Naive thymus-derived CD4-positive, alpha-beta T cell (primary cell): ENCODE results near the gene AP2A2. TPM values are rescaled to one million over a fixed set of nuclear protein-coding genes. Genes with fewer than 3 reads are reported as not detected.

Experiments
- ATAC-seq: fragments of 150-1000 bp; cut with Tn5 transposase; 2 replicates; pipeline ENCODE4 v1.10.0; 2021; ENCODE audit warnings: mild to moderate bottlenecking, moderate library complexity
- CTCF ChIA-PET: fragments of 350-600 bp; sonication (Branson Sonifier 250); formaldehyde crosslinking; loops from one replicate; lab custom pipeline; 2021; ENCODE audit warnings: antibody characterized with exemption; lab: Charles Lee
- POLR2A ChIA-PET: fragments of 350-600 bp; sonication (Branson Sonifier 250); formaldehyde crosslinking; loops from one replicate; lab custom pipeline; 2021; ENCODE audit warnings: antibody characterized with exemption, inconsistent platforms; lab: Charles Lee
- DNase-seq, 9 donors: peaks; one replicate each; pipeline versions ENCODE4 v3.0.0 to v3.0.0-alpha.2; 2020 to 2022; ENCODE audit warnings: mixed read lengths in 1 of 9
- H3K27ac ChIP-seq: one replicate; pipeline ENCODE4 v1.7.0; 2013; ENCODE audit warnings: mild to moderate bottlenecking, low read depth, low read length, moderate library complexity
- H3K27me3 ChIP-seq, 2 donors: one replicate each; pipeline ENCODE4 v1.7.0; 2013; ENCODE audit warnings: low read length in 2 of 2, mild to moderate bottlenecking in 2 of 2, moderate library complexity in 2 of 2; ENCODE audit not compliant: control insufficient read depth in 2 of 2, insufficient read depth in 2 of 2
- H3K36me3 ChIP-seq, 3 experiments: 1 replicate in 2 of 3; 2 replicates in 1 of 3; pipeline ENCODE4 v1.7.0; 2013; ENCODE audit warnings: low read length in 3 of 3, mild to moderate bottlenecking in 3 of 3, moderate library complexity in 1 of 3; ENCODE audit not compliant: insufficient read depth in 3 of 3, control insufficient read depth in 2 of 3
- H3K4me1 ChIP-seq, 2 donors: one replicate each; pipeline ENCODE4 v1.7.0; 2013; ENCODE audit warnings: low read length in 2 of 2, mild to moderate bottlenecking in 2 of 2, moderate library complexity in 1 of 2; ENCODE audit not compliant: control insufficient read depth in 2 of 2, insufficient read depth in 2 of 2
- H3K4me3 ChIP-seq: 2 replicates; pipeline ENCODE4 v1.7.0; 2013; ENCODE audit warnings: mild to moderate bottlenecking, low read length
- H3K9me3 ChIP-seq, 3 experiments: 1 replicate in 2 of 3; 2 replicates in 1 of 3; pipeline ENCODE4 v1.7.0; 2013; ENCODE audit warnings: low read length in 3 of 3; ENCODE audit not compliant: control insufficient read depth in 2 of 3
- H3K27ac Mint-ChIP-seq, 9 donors: one replicate each; pipeline ENCODE4 v1.8.0; 2020 to 2022; ENCODE audit warnings: mixed read lengths in 9 of 9, mild to moderate bottlenecking in 8 of 9, moderate library complexity in 5 of 9, inconsistent platforms in 2 of 9
- H3K27me3 Mint-ChIP-seq, 5 donors: one replicate each; pipeline ENCODE4 v1.8.0; 2021 to 2022; ENCODE audit warnings: mixed read lengths in 5 of 5, mild to moderate bottlenecking in 1 of 5
- H3K36me3 Mint-ChIP-seq, 5 donors: one replicate each; pipeline ENCODE4 v1.8.0; 2020 to 2022; ENCODE audit warnings: mixed read lengths in 5 of 5, mild to moderate bottlenecking in 3 of 5, inconsistent platforms in 1 of 5
- H3K4me1 Mint-ChIP-seq, 7 donors: one replicate each; pipeline ENCODE4 v1.8.0; 2020 to 2022; ENCODE audit warnings: mixed read lengths in 7 of 7, mild to moderate bottlenecking in 3 of 7, inconsistent platforms in 1 of 7
- H3K4me3 Mint-ChIP-seq, 10 donors: one replicate each; pipeline ENCODE4 v1.8.0; 2020 to 2022; ENCODE audit warnings: mild to moderate bottlenecking in 10 of 10, mixed read lengths in 10 of 10, moderate library complexity in 6 of 10, inconsistent platforms in 2 of 10
- H3K9me3 Mint-ChIP-seq, 11 donors: one replicate each; pipeline ENCODE4 v1.8.0; 2020 to 2022; ENCODE audit warnings: mixed read lengths in 11 of 11, mild to moderate bottlenecking in 4 of 11, inconsistent platforms in 1 of 11, moderate library complexity in 1 of 11
- intact Hi-C, 2 donors: fragments of 100-400 bp; cut with micrococcal nuclease; formaldehyde crosslinking; loops; one replicate each; pipeline ENCODE4 v1.15.1; 2023
- polyA plus RNA-seq, 2 donors: library from polyadenylated mRNA; unstranded; fragments of 300-500 nt; fragmentation: Illumina TruSeq; gene quantifications; one replicate each; pipeline ENCODE4 v1.2.3, GENCODE V29; 2021
- total RNA-seq, 6 experiments: library from RNA in 5 of 6; stranded (reverse) in 5 of 6; gene quantifications; 1 replicate in 5 of 6; 2 replicates in 1 of 6; pipeline ENCODE4 v1.2.3 and lab custom pipeline; 2021 to 2026

The AP2A2 gene
- total and polyA plus RNA-seq, 7 experiments from 2014 or later, result 8.7 to 93.3 (median 79.3) TPM

DNA sequence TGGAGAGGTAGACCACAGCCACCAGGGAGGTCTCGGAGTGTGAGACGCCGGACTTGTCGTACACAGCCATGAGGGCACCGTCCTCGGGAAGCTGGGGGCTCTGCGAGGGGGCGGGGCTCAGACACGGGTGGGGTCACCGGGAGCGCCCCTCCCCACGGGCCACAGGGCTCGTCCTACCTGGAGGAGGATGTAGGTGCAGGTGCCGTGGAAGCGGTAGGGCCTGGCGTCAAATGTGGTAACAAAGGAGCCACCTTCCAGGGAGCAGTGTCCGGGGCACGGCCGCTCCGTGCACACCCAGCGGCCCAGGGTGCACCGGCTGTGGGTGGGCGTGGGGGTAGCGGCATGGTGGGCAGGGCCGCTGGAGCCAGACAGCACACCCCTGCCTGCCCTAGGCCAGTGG lies 103.4 kb downstream of the AP2A2 start:
- H3K4me1 ChIP-seq, result no peaks in the 10 kb centered on the region
- no peaks in the 10 kb centered on the region for H3K36me3 Mint-ChIP-seq
- no peak overlapping the region for H3K4me3 ChIP-seq
- H3K27me3 Mint-ChIP-seq, result no peaks in the 10 kb centered on the region
- no peaks in the 10 kb centered on the region for H3K27me3 ChIP-seq
- peaks cover 0 to 6% (median 0%) of the 10 kb centered on the region in 11 donors for H3K9me3 Mint-ChIP-seq
- H3K9me3 ChIP-seq, result no peaks in the 10 kb centered on the region
- DNase-seq (no peak), ATAC-seq (no peak)
- ChIA-PET POLR2A (no interaction called here), CTCF (no interaction called here)
- H3K4me3 Mint-ChIP-seq, result no peak overlapping the region
- no peaks in the 10 kb centered on the region for H3K4me1 Mint-ChIP-seq
- H3K27ac ChIP-seq, result no peak overlapping the region
- no peak overlapping the region for H3K27ac Mint-ChIP-seq
- no peaks in the 10 kb centered on the region for H3K36me3 ChIP-seq
- intact Hi-C loops, result no loop called here

DNA sequence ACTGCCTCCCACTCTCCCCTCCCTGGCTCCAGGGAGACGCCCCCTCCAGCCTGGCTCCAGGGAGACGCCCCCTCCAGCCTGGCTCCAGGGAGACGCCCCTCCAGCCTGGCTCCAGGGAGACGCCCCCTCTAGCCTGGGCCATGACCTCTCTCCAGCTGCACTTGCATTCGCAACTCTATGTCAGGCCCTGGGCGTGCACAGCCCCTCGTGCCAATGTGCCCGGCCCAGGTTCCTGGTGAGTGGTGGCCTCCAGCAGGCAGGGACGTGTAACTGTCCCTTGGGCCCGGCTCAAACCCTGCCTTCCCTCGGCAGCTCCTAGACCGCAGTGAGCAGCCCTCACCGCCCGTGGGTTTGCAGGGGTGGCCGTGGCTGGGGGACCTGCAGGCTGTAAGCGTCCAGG lies 104.0 kb downstream of the AP2A2 start:
- H3K27me3 Mint-ChIP-seq, result no peaks in the 10 kb centered on the region
- DNase-seq (no peak), ATAC-seq (no peak)
- intact Hi-C loops, result no loop called here
- H3K4me3 Mint-ChIP-seq, result no peak overlapping the region
- no peaks in the 10 kb centered on the region for H3K4me1 ChIP-seq
- peaks cover 0 to 6% (median 0%) of the 10 kb centered on the region in 11 donors for H3K9me3 Mint-ChIP-seq
- H3K27ac ChIP-seq, result no peak overlapping the region
- H3K27ac Mint-ChIP-seq, result no peak overlapping the region
- no peaks in the 10 kb centered on the region for H3K9me3 ChIP-seq
- CTCF ChIA-PET, result no interaction called here
- POLR2A ChIA-PET, result interaction anchor here (0.6 kb wide), 1 partner anchor 555 kb away, joined by 3 read pairs; no protein-coding TSS in a partner anchor
- no peaks in the 10 kb centered on the region for H3K27me3 ChIP-seq
- H3K4me1 Mint-ChIP-seq, result no peaks in the 10 kb centered on the region
- no peaks in the 10 kb centered on the region for H3K36me3 ChIP-seq
- H3K4me3 ChIP-seq, result no peak overlapping the region
- no peaks in the 10 kb centered on the region for H3K36me3 Mint-ChIP-seq

DNA sequence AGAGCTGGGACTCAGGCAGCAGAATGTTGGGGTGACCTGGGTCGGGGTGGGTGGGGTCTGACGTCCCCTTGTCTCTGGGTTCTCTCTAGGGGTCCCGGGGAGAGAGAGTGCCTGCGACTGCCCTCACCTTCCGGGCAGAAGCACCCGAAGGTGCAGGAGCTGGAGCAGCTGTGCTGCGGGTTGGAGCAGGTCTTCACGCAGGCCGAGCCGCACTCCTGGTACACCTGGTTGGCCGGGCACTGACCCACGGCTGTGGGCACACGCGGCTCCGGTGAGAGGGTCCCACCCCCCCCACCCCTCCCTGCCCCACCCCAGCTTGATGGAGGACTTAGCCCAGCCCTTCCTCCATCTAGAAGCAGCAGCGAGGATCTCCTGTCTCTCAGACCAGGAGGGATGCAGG lies 104.4 kb downstream of the AP2A2 start:
- H3K27me3 ChIP-seq, result no peaks in the 10 kb centered on the region
- ATAC-seq, result no peak
- Mint-ChIP-seq H3K9me3 (peaks cover 0 to 6% (median 0%) of the 10 kb centered on the region in 11 donors), H3K4me1 (no peaks in the 10 kb centered on the region), H3K36me3 (no peaks in the 10 kb centered on the region), H3K27ac (no peak overlapping the region), H3K27me3 (no peaks in the 10 kb centered on the region), H3K4me3 (no peak overlapping the region)
- ChIA-PET CTCF (no interaction called here), POLR2A (interaction anchor here (0.6 kb wide), 1 partner anchor 554 kb away, joined by 3 read pairs; no protein-coding TSS in a partner anchor)
- H3K27ac ChIP-seq, result no peak overlapping the region
- no peaks in the 10 kb centered on the region for H3K36me3 ChIP-seq
- H3K4me1 ChIP-seq, result no peaks in the 10 kb centered on the region
- H3K9me3 ChIP-seq, result no peaks in the 10 kb centered on the region
- no peak for DNase-seq
- intact Hi-C loops, result no loop called here
- no peak overlapping the region for H3K4me3 ChIP-seq

DNA sequence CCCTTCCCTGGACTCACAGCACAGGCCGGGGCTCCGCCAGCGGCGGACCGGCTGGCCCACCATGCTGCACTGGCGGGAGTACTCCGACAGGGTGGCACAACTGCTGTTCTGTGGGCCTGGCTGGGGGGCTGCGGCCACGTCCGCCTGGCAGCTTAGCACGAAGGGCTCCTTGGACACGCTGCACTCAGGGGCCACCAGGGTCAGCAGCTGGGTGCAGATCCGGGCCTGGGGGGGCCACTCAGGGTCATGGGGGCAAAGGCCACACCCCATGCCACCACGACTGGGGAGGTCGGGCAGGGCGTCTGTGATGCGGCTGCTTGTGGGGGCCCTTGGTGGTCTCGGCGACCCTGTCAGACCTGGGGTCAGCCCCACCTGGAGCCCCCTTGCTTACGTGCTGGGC lies 104.9 kb downstream of the AP2A2 start:
- Mint-ChIP-seq H3K27me3 (no peaks in the 10 kb centered on the region), H3K27ac (no peak overlapping the region), H3K36me3 (no peaks in the 10 kb centered on the region), H3K9me3 (peaks cover 0 to 6% (median 0%) of the 10 kb centered on the region in 11 donors), H3K4me3 (no peak overlapping the region), H3K4me1 (no peaks in the 10 kb centered on the region)
- H3K27ac ChIP-seq, result no peak overlapping the region
- H3K36me3 ChIP-seq, result no peaks in the 10 kb centered on the region
- DNase-seq (no peak), ATAC-seq (no peak)
- no peaks in the 10 kb centered on the region for H3K27me3 ChIP-seq
- H3K4me1 ChIP-seq, result no peaks in the 10 kb centered on the region
- no peaks in the 10 kb centered on the region for H3K9me3 ChIP-seq
- CTCF ChIA-PET, result no interaction called here
- POLR2A ChIA-PET, result no interaction called here
- H3K4me3 ChIP-seq, result no peak overlapping the region
- intact Hi-C loops, result no loop called here

DNA sequence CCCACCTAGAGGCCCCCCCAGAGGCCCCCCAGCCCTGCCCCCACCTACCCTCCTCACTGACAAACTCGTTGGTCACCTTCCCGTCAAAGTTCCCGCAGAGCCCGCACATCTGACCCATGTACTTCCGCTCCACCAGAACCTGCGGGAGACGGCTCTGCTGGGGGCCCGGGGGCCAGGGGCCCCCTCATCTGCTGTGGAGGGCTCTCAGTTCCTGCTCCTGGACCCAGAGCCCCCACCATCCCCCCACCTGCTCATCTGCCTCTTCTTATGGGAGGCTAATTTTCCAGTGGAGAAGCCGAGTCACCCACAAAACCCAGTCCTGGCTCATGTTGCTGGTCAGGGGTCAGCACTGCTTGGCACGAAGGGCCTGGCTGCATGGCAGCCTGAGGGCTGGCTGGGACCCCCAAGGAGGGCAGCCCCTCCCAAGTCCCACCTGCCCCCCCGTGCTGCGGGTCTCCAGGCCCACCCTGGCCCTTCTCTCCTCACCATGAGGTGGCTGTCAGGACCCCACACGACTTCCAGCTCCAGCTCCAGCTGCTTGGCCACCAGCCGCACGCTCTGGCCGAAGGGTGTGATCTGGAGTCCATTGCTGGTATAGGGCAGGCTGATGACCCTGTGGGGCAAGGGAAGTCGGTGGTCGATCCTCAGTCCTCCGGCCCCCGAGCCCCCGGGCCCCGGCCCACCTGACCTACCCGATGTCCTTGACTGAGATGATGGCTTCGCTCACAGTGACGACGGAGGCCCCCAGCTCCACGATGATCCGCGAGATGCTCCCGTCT lies 105.6 kb downstream of the AP2A2 start:
- ChIA-PET CTCF (no interaction called here), POLR2A (no interaction called here)
- no peak for ATAC-seq
- Mint-ChIP-seq H3K27ac (peak overlapping the region in 1 of 9 donors; percentile 41), H3K27me3 (no peaks in the 10 kb centered on the region), H3K9me3 (peaks cover 0 to 6% (median 0%) of the 10 kb centered on the region in 11 donors), H3K36me3 (no peaks in the 10 kb centered on the region), H3K4me3 (no peak overlapping the region), H3K4me1 (no peaks in the 10 kb centered on the region)
- Histone ChIP-seq H3K4me3 (no peak overlapping the region), H3K27me3 (no peaks in the 10 kb centered on the region), H3K9me3 (no peaks in the 10 kb centered on the region), H3K4me1 (no peaks in the 10 kb centered on the region), H3K27ac (no peak overlapping the region), H3K36me3 (no peaks in the 10 kb centered on the region)
- no peak for DNase-seq
- intact Hi-C loops, result no loop called here

DNA sequence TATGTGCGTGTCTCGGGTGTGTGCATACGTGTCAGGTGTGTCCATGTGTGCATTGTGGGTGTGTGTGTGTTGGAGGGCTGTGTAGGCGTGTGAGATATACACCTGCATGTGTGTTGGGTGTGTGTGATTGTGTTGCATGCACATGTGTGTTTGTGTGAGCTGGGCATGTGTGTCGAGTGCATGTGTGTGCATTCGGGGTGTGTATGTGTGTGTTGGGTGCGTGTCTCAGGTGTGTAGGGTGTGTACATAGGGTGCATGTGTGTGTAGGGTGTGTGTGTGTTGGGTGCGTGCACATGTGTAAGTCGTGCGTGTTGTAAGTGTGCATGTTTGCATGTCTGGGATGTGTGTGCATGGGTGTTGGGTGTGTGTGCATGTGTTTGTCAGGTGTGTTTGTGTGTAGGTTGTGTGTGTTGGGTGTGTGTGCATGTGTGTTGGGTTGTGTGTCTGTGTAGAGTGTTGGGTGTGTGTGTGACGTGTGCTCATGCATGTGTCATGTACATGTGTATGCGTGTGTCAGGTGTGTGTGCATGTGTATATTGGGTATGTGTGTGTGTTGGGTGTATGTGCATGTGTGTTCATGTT lies 106.7 kb downstream of the AP2A2 start:
- ATAC-seq (no peak), DNase-seq (no peak)
- intact Hi-C loops, result no loop called here
- POLR2A ChIA-PET, result no interaction called here
- no peaks in the 10 kb centered on the region for H3K4me1 Mint-ChIP-seq
- H3K36me3 Mint-ChIP-seq, result no peaks in the 10 kb centered on the region
- H3K4me3 Mint-ChIP-seq, result no peak overlapping the region
- peaks cover 0 to 6% (median 0%) of the 10 kb centered on the region in 11 donors for H3K9me3 Mint-ChIP-seq
- CTCF ChIA-PET, result no interaction called here
- no peak overlapping the region for H3K4me3 ChIP-seq
- H3K27me3 ChIP-seq, result no peaks in the 10 kb centered on the region
- no peaks in the 10 kb centered on the region for H3K4me1 ChIP-seq
- H3K27ac Mint-ChIP-seq, result peak overlapping the region in 3 of 9 donors; percentile 41 to 83 (median 42)
- no peak overlapping the region for H3K27ac ChIP-seq
- no peaks in the 10 kb centered on the region for H3K27me3 Mint-ChIP-seq
- H3K36me3 ChIP-seq, result no peaks in the 10 kb centered on the region
- no peaks in the 10 kb centered on the region for H3K9me3 ChIP-seq
